H1 (cell line): ENCODE data around the gene WBP4. TPM values are rescaled to one million over a fixed set of nuclear protein-coding genes. Genes with fewer than 3 reads are reported as not detected.

Experiments
- CTCF ChIA-PET: fragments of 300-600 bp; sonication (Branson Sonifier 250); formaldehyde crosslinking; loops from one replicate; lab custom pipeline; 2021; ENCODE audit not compliant: partially characterized antibody; lab: Charles Lee
- POLR2A ChIA-PET: fragments of 300-600 bp; sonication (Branson Sonifier 250); formaldehyde crosslinking; loops from one replicate; lab custom pipeline; 2021; ENCODE audit warnings: inconsistent platforms; ENCODE audit not compliant: partially characterized antibody; lab: Charles Lee
- DNase-seq, 2 experiments: peaks; one replicate each; pipeline versions ENCODE4 v3.0.0 to v3.0.0-alpha.2; 2010 to 2022; ENCODE audit warnings: low spot score in 2 of 2, low read depth in 1 of 2, mixed read lengths in 1 of 2
- FAIRE-seq: peaks from 2 replicates; lab custom pipeline; 2011; peaks lifted over from hg19 to GRCh38; lab: Jason Lieb, UNC
- H2AFZ ChIP-seq: 2 replicates; pipeline ENCODE4 v1.8.1; 2012; ENCODE audit warnings: low read length, inconsistent platforms
- H2AK5ac ChIP-seq: 2 replicates; pipeline ENCODE4 v1.6.1; 2013; ENCODE audit warnings: low read depth, low read length
- H2BK120ac ChIP-seq: replicated peaks from 2 replicates; pipeline ENCODE3; 2013; ENCODE audit warnings: low read depth, low read length, inconsistent platforms
- H2BK12ac ChIP-seq: 2 replicates; pipeline ENCODE4 v1.6.1; 2013; ENCODE audit warnings: low read depth, low read length
- H2BK15ac ChIP-seq: 2 replicates; pipeline ENCODE4 v1.6.1; 2013; ENCODE audit warnings: low read length
- H2BK20ac ChIP-seq: 2 replicates; pipeline ENCODE4 v1.6.1; 2013; ENCODE audit warnings: low read length
- H2BK5ac ChIP-seq: 2 replicates; pipeline ENCODE4 v1.6.1; 2013; ENCODE audit warnings: low read depth, low read length
- H3K14ac ChIP-seq: 2 replicates; pipeline ENCODE4 v1.6.1; 2013; ENCODE audit warnings: inconsistent platforms; ENCODE audit not compliant: insufficient read length
- H3K18ac ChIP-seq: 2 replicates; pipeline ENCODE4 v1.6.1; 2013; ENCODE audit warnings: low read length; ENCODE audit errors: extremely low read depth
- H3K23ac ChIP-seq: 2 replicates; pipeline ENCODE4 v1.6.1; 2013; ENCODE audit warnings: inconsistent platforms; ENCODE audit not compliant: insufficient read length
- H3K23me2 ChIP-seq: 2 replicates; pipeline ENCODE4 v1.6.1; 2013; ENCODE audit warnings: low read depth, low read length
- H3K27ac ChIP-seq: 2 replicates; pipeline ENCODE4 v1.6.1; 2011; ENCODE audit warnings: low read depth, low read length, inconsistent platforms
- H3K27me3 ChIP-seq, 4 experiments: replicated peaks in 1 of 4; 1 replicate in 1 of 4; 2 replicates in 3 of 4; pipeline versions ENCODE4 v1.6.1 to v1.8.1; 2011 to 2013; ENCODE audit warnings: low read length in 3 of 4, mild to moderate bottlenecking in 3 of 4, inconsistent platforms in 2 of 4, mixed read lengths in 2 of 4, moderate library complexity in 1 of 4; ENCODE audit not compliant: control insufficient read depth in 3 of 4, insufficient read depth in 3 of 4; ENCODE audit errors: extremely low read depth in 1 of 4
- H3K36me3 ChIP-seq, 4 experiments: 2 replicates each; pipeline versions ENCODE4 v1.6.1 to v1.8.1; 2011 to 2013; ENCODE audit warnings: mild to moderate bottlenecking in 4 of 4, low read length in 3 of 4, moderate library complexity in 2 of 4, control low read depth in 1 of 4, inconsistent platforms in 1 of 4; ENCODE audit not compliant: insufficient read depth in 4 of 4, control insufficient read depth in 2 of 4
- H3K4ac ChIP-seq: replicated peaks from 2 replicates; pipeline ENCODE3; 2013; ENCODE audit warnings: low read length, low read depth, mixed read lengths, inconsistent platforms; ENCODE audit not compliant: insufficient read length
- H3K4me1 ChIP-seq, 4 experiments: replicated peaks in 1 of 4; 1 replicate in 1 of 4; 2 replicates in 3 of 4; pipeline versions ENCODE4 v1.6.1 to v1.8.1; 2011 to 2013; ENCODE audit warnings: low read length in 3 of 4, inconsistent platforms in 2 of 4, mixed read lengths in 1 of 4; ENCODE audit not compliant: insufficient read depth in 4 of 4, control insufficient read depth in 3 of 4
- H3K4me2 ChIP-seq, 2 experiments: 2 replicates each; pipeline versions ENCODE4 v1.6.1 to v1.8.1; 2011 to 2013; ENCODE audit warnings: low read depth in 2 of 2, low read length in 2 of 2, control low read depth in 1 of 2, inconsistent platforms in 1 of 2, mild to moderate bottlenecking in 1 of 2; ENCODE audit not compliant: insufficient read depth in 1 of 2
- H3K4me3 ChIP-seq, 4 experiments: fragments of 200-600, 300-600 bp in 1 of 4; sonication (generic), shearing (Covaris generic), sonication (Bioruptor Twin) in 1 of 4; 2 replicates each; pipeline versions ENCODE4 v1.5.1 to v1.8.1; 2011 to 2016; ENCODE audit warnings: low read length in 4 of 4, low read depth in 3 of 4, control low read depth in 2 of 4, inconsistent platforms in 2 of 4, mild to moderate bottlenecking in 2 of 4, mixed read lengths in 1 of 4, moderate library complexity in 1 of 4; ENCODE audit not compliant: insufficient read depth in 2 of 4; ENCODE audit errors: extremely low read depth in 1 of 4
- H3K56ac ChIP-seq: replicated peaks from 2 replicates; pipeline ENCODE3; 2013; ENCODE audit warnings: low read depth, mild to moderate bottlenecking, mixed read lengths, low read length, inconsistent platforms; ENCODE audit not compliant: insufficient read length
- H3K79me1 ChIP-seq: 2 replicates; pipeline ENCODE4 v1.6.1; 2013; ENCODE audit warnings: low read depth, low read length, control low read depth
- H3K79me2 ChIP-seq, 2 experiments: 2 replicates each; pipeline versions ENCODE4 v1.6.1 to v1.8.1; 2012 to 2013; ENCODE audit warnings: low read length in 2 of 2, mild to moderate bottlenecking in 2 of 2, inconsistent platforms in 1 of 2; ENCODE audit not compliant: insufficient read depth in 2 of 2, control insufficient read depth in 1 of 2
- H3K9ac ChIP-seq, 4 experiments: replicated peaks in 1 of 4; 1 replicate in 1 of 4; 2 replicates in 3 of 4; pipeline versions ENCODE4 v1.6.1 to v1.8.1; 2011 to 2013; ENCODE audit warnings: low read depth in 3 of 4, low read length in 3 of 4, control low read depth in 2 of 4, mild to moderate bottlenecking in 2 of 4, moderate library complexity in 2 of 4, inconsistent platforms in 1 of 4; ENCODE audit errors: extremely low read depth in 1 of 4
- H3K9me3 ChIP-seq, 2 experiments: 2 replicates each; pipeline versions ENCODE4 v1.6.1 to v1.8.1; 2012 to 2013; ENCODE audit warnings: mild to moderate bottlenecking in 2 of 2, moderate library complexity in 2 of 2, control low read depth in 1 of 2, inconsistent platforms in 1 of 2, low read depth in 1 of 2, low read length in 1 of 2, mixed read lengths in 1 of 2; ENCODE audit not compliant: insufficient read depth in 2 of 2
- H4K20me1 ChIP-seq, 2 experiments: replicated peaks in 1 of 2; 2 replicates each; pipeline versions ENCODE3 to v1.8.1; 2011 to 2013; ENCODE audit warnings: inconsistent platforms in 2 of 2, low read length in 2 of 2, mild to moderate bottlenecking in 1 of 2; ENCODE audit not compliant: insufficient read depth in 2 of 2, control insufficient read depth in 1 of 2
- H4K5ac ChIP-seq: 2 replicates; pipeline ENCODE4 v1.6.1; 2013; ENCODE audit warnings: low read length, low read depth, mixed read lengths, inconsistent platforms; ENCODE audit not compliant: insufficient read length
- H4K8ac ChIP-seq: 2 replicates; pipeline ENCODE4 v1.8.0; 2013; ENCODE audit warnings: mild to moderate bottlenecking, moderate library complexity, low read length, inconsistent platforms; ENCODE audit not compliant: insufficient read depth; ENCODE audit errors: extremely low read depth
- H4K91ac ChIP-seq: replicated peaks from 2 replicates; pipeline ENCODE3; 2013; ENCODE audit warnings: low read length, mixed read lengths, inconsistent platforms; ENCODE audit not compliant: insufficient read length
- CREB1 ChIP-seq: IDR thresholded peaks from 2 replicates; pipeline ENCODE4 v1.6.1; 2012; ENCODE audit warnings: inconsistent platforms
- EP300 ChIP-seq, 2 experiments: IDR thresholded peaks; 1 replicate in 1 of 2; 2 replicates in 1 of 2; pipeline ENCODE4 v1.6.1; 2011 to 2012; ENCODE audit warnings: low read depth in 2 of 2, low read length in 2 of 2, mild to moderate bottlenecking in 2 of 2, borderline replicate concordance in 1 of 2, inconsistent platforms in 1 of 2, moderate library complexity in 1 of 2
- KDM1A ChIP-seq: fragments of 200-600, 300-600 bp; sonication (generic); IDR thresholded peaks from 2 replicates; pipeline ENCODE4 v1.7.1; 2016; ENCODE audit warnings: mild to moderate bottlenecking, low read length, borderline replicate concordance
- POU5F1 ChIP-seq: IDR thresholded peaks from 2 replicates; pipeline ENCODE4 v1.6.1; 2011; ENCODE audit warnings: low read depth, mild to moderate bottlenecking, low read length, moderate library complexity
- WGBS, 2 experiments: shearing (Covaris generic) in 1 of 2; methylation state at CpG; one replicate each; pipeline versions ENCODE4 v1.1.6 to v1.1.7; 2013 to 2015; ENCODE audit warnings: low lambda C conversion rate in 2 of 2, mixed read lengths in 2 of 2, inconsistent platforms in 1 of 2, low coverage in 1 of 2, missing lambda C conversion rate in 1 of 2; ENCODE audit not compliant: insufficient replicate concordance in 2 of 2, insufficient coverage in 1 of 2, insufficient read length in 1 of 2; ENCODE audit errors: extremely low coverage in 1 of 2, missing lambda C conversion rate in 1 of 2; 5-methylcytosine and 5-hydroxymethylcytosine counted together
- polyA plus RNA-seq, 7 experiments: library from polyadenylated mRNA; depleted of rRNA in 3 of 7; stranded (reverse) in 5 of 7; unstranded in 2 of 7; fragments of >200 nt in 5 of 7; fragments of 200-250 nt in 2 of 7; gene quantifications; 1 replicate in 5 of 7; 2 replicates in 1 of 7; 4 replicates in 1 of 7; pipeline versions ENCODE4 v1.2.1 to v1.2.3, GENCODE V29; 2011 to 2013; ENCODE audit warnings: missing spikeins in 2 of 7, mixed read lengths in 2 of 7
- total RNA-seq: library from RNA; stranded (reverse); fragmentation: NEBNext Ultra II Directional; extraction: Animal tissue kit (Norgen Biotek cat#: 25700); gene quantifications from 2 replicates; pipeline ENCODE4 v1.2.1, GENCODE V29; 2021

WBP4 gene
- total and polyA plus RNA-seq, 2 of the 8 experiments (the other 6 are each of a cell fraction or from before 2014, with no cell fraction given), result 3.0 to 10.0 TPM

GRCh38 chr13:41079725-41080124, 18.4 kb downstream of the WBP4 start:
- no peak overlapping the region for H2BK15ac ChIP-seq
- ChIA-PET CTCF (no interaction called here), POLR2A (interaction anchor here (0.6 kb wide), 2 partner anchors 32 to 74 kb away, joined by 3 to 4 read pairs; no protein-coding TSS in a partner anchor)
- H3K23ac ChIP-seq, result no peak overlapping the region
- no peak overlapping the region for H2AFZ ChIP-seq
- no peak overlapping the region for H3K9ac ChIP-seq
- no peak overlapping the region for H2BK5ac ChIP-seq
- H4K20me1 ChIP-seq, result no peaks in the 10 kb centered on the region
- no peak overlapping the region for H2BK12ac ChIP-seq
- H4K5ac ChIP-seq, result no peak overlapping the region
- H3K14ac ChIP-seq, result no peak overlapping the region
- H4K91ac ChIP-seq, result no peak overlapping the region
- H3K4me3 ChIP-seq, result no peak overlapping the region
- no peak for TF ChIP-seq CREB1
- no peak for TF ChIP-seq KDM1A
- no peak for TF ChIP-seq POU5F1
- no peak for TF ChIP-seq EP300 (IDR thresholded peaks at IDR 0.05; ENCODE audit: borderline replicate concordance in 1 of 2, low read depth in 2 of 2, low read length in 2 of 2)
- FAIRE-seq (no peak), DNase-seq (no peak)
- H3K56ac ChIP-seq, result no peak overlapping the region
- H3K4ac ChIP-seq, result no peak overlapping the region
- no peak overlapping the region for H2BK120ac ChIP-seq
- H2AK5ac ChIP-seq, result no peak overlapping the region
- no peaks in the 10 kb centered on the region for H3K23me2 ChIP-seq
- H3K9me3 ChIP-seq, result no peaks in the 10 kb centered on the region
- 96% methylated on average over 4 of the region's 4 CpGs; no CpG with 5 or more reads in 1 of the 2 experiments for WGBS, 2 experiments
- H3K79me1 ChIP-seq, result no peaks in the 10 kb centered on the region
- no peak overlapping the region for H3K4me2 ChIP-seq
- H3K27me3 ChIP-seq, result no peaks in the 10 kb centered on the region
- H3K18ac ChIP-seq, result no peak overlapping the region
- H3K4me1 ChIP-seq, result no peaks in the 10 kb centered on the region
- no peak overlapping the region for H4K8ac ChIP-seq
- H3K27ac ChIP-seq, result no peak overlapping the region
- peaks cover 7 to 52% (median 22%) of the 10 kb centered on the region in 4 experiments for H3K36me3 ChIP-seq
- no peaks in the 10 kb centered on the region for H3K79me2 ChIP-seq
- H2BK20ac ChIP-seq, result no peak overlapping the region
